Bronchial epithelial cell (primary cell): ENCODE data around the gene TMEM259. TPM values are rescaled to one million over a fixed set of nuclear protein-coding genes. Genes with fewer than 3 reads are reported as not detected.

ENCODE experiments used
- DNase-seq: peaks from one replicate; pipeline ENCODE4 v3.0.0-alpha.2; 2010; ENCODE audit warnings: low read depth
- FAIRE-seq: peaks from 2 replicates; lab custom pipeline; 2011; peaks lifted over from hg19 to GRCh38; lab: Jason Lieb, UNC
- H3K27me3 ChIP-seq: 2 replicates; pipeline ENCODE4 v1.5.1; 2011; ENCODE audit warnings: low read length; ENCODE audit not compliant: control insufficient read depth, insufficient read depth
- H3K36me3 ChIP-seq: 2 replicates; pipeline ENCODE4 v1.5.1; 2011; ENCODE audit warnings: low read length; ENCODE audit not compliant: control insufficient read depth, insufficient read depth
- H3K4me3 ChIP-seq: 2 replicates; pipeline ENCODE4 v1.5.1; 2011; ENCODE audit warnings: mild to moderate bottlenecking, low read depth, low read length, control low read depth
- CTCF ChIP-seq: IDR thresholded peaks from 2 replicates; pipeline ENCODE4 v1.5.1; 2011; ENCODE audit warnings: mild to moderate bottlenecking, moderate library complexity, low read length, control low read depth, inconsistent platforms; ENCODE audit not compliant: insufficient read depth, severe bottlenecking
- total RNA-seq: library from RNA; depleted of rRNA; stranded (reverse); fragments of >200 nt; gene quantifications from 2 replicates; pipeline ENCODE4 v1.2.1, GENCODE V29; 2014

Gene TMEM259
- total RNA-seq, 1 donor from 2014 or later = 54.8 TPM

DNA sequence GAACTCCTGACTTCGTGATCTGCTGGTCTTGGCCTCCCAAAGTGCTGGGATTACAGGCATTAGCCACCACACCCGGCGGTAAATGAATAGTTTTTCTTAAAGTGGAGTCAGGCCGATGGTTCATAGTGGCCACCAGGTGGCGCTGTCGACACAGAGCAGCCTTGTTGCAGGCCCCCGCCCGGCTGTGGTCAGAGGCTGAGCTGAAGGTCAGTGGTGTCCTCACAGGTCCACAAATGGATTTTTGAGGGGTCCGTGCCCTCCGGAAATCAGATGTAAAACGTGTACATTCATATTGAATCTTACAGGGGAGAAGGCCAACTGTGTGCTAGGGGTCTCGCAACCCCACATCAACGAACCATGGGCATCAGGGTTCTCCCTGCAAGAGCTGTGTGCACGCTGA is 50.2 kb downstream of the TMEM259 start:
- no peak overlapping the region for H3K4me3 ChIP-seq
- peak; percentile 58 for TF ChIP-seq CTCF
- peaks cover 14% of the 10 kb centered on the region for H3K36me3 ChIP-seq
- no peaks in the 10 kb centered on the region for H3K27me3 ChIP-seq
- FAIRE-seq (no peak), DNase-seq (no peak)

DNA sequence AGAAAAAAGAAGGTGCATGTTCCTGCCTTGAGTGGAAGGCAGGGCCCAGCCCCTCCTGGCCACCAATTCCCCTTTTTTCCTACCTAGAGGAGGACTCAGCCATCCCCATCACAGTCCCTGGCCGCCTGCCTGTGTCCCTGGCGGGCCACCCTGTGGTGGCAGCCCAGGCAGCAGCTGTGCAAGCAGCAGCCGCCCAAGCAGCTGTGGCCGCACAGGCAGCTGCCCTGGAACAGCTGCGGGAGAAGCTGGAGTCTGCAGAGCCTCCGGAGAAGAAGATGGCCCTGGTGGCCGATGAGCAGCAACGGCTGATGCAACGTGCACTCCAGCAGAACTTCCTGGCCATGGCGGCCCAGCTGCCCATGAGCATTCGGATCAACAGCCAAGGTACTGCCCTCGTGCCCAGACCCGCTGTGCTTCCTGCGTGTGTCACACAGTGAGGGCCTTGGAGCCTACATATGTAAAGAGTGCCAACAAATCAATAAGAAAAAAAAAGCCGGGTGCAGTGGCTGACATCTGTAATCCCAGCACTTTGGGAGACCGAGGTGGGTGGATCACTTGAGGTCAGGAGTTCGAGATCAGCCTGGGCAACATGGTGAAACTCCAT is 54.3 kb downstream of the TMEM259 start:
- Histone ChIP-seq H3K27me3 (no peaks in the 10 kb centered on the region), H3K4me3 (no peak overlapping the region), H3K36me3 (peaks cover 24% of the 10 kb centered on the region)
- DNase-seq (no peak), FAIRE-seq (no peak)
- no peak for TF ChIP-seq CTCF

DNA sequence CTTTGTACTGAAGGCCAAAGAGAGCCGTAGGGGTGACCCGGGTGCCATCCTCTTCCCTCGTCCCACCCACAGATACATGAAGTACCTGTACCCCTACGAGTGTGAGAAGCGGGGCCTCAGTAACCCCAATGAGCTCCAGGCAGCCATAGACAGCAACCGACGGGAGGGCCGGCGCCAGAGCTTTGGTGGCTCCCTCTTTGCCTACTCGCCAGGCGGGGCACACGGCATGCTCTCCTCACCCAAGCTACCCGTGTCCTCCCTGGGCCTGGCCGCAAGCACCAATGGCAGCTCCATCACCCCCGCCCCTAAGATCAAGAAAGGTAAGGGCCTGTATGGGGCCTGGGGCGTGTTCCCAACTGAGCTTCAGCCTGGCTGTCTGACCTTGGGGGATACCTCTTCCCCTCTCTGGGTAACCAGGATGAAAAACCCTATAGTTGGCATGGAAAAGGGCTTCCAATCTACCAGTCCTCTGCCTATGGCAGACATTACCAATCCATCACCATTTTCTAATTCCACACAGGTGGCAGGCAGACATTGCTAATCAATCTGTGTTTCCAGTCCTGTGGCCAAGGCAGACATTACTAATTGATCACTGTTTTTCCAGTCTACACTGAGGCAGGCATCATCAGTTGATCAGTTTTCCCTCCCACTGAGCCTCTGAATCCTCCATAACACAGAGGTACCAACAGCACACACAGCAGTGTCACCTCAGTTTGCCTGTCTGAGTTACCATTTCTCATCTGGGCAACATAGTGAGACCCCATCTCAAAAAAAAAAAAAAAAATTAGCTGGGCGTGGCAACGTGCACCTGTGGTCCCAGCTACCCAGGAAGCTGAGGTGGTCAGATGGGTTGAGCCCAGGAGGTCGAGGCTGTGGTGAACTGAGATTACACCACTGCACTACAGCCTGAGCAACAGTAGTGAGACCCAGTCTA is 55.9 kb downstream of the TMEM259 start:
- no peak for TF ChIP-seq CTCF
- Histone ChIP-seq H3K4me3 (no peak overlapping the region), H3K36me3 (peaks cover 20% of the 10 kb centered on the region), H3K27me3 (no peaks in the 10 kb centered on the region)
- no peak for DNase-seq
- FAIRE-seq = no peak

DNA sequence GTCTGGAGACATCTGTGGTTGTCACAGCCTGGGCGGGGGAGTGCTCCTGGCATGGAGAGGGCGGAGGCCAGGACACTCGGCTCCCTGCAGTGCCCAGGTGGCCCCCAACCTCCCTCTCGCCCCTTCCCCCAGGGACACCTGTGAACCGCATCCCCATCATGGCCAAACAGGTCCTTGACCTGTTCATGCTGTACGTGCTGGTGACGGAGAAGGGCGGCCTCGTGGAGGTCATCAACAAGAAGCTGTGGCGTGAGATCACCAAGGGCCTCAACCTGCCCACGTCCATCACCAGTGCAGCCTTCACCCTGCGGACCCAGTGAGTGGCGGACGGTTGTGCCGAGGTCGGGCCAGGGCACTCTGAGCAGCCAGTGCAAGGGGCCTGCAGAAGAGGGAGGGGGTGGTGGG is 56.8 kb downstream of the TMEM259 start:
- no peak for DNase-seq
- FAIRE-seq = no peak
- Histone ChIP-seq H3K36me3 (peaks cover 20% of the 10 kb centered on the region), H3K27me3 (no peaks in the 10 kb centered on the region), H3K4me3 (no peak overlapping the region)
- TF ChIP-seq CTCF = no peak

- H3K36me3 ChIP-seq = peaks cover 18% of the 10 kb centered on the region
- TF ChIP-seq CTCF = no peak
- no peak overlapping the region for H3K4me3 ChIP-seq
- no peak for DNase-seq
- no peak for FAIRE-seq
- no peaks in the 10 kb centered on the region for H3K27me3 ChIP-seq
Measured at GRCh38 chr19:963486-963951, 57.4 kb downstream of the TMEM259 start.
